ENCODE measurements around the gene BAZ2B.

DNA sequence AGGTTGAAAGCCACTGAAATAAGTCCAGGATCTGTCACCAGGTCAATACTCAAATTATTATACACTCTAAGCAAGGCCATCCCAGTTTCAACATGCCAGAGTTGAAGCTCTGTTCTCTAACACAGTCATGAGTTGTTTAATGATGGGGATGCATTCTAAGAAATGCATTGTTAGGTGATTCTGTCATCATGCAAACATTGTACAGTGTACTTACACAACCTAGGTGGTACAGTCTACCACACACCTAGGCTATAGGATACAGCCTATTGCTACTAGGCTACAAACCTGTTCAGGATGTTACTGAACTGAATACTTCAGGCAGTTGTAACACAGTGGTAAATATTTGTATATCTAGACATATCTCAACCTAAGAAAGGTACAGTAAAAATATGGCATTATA is 162.2 kb downstream of the BAZ2B start:
- no peak for TF ChIP-seq POLR2A (IDR thresholded peaks at IDR 0.05)
- no peak for TF ChIP-seq CTCF (IDR thresholded peaks at IDR 0.05)

Data from lower leg skin (tissue), 3 donors.